B cell (primary cell): Measurements from ENCODE around the gene COX20.

Experiments used
- EZH2 ChIP-seq: IDR thresholded peaks from 2 replicates; pipeline ENCODE4 v1.6.1; 2012; ENCODE audit warnings: borderline replicate concordance, low read depth, mild to moderate bottlenecking, moderate library complexity, low read length; ENCODE audit not compliant: insufficient read depth, poor library complexity, severe bottlenecking
- TF ChIP-seq, protein P1 (sequence below): fragments of 200-600 bp; IDR thresholded peaks from one replicate; pipeline ENCODE4 v1.8.0; 2022; ENCODE audit warnings: antibody characterized with exemption, mild to moderate bottlenecking

- TF ChIP-seq, protein P1, sequence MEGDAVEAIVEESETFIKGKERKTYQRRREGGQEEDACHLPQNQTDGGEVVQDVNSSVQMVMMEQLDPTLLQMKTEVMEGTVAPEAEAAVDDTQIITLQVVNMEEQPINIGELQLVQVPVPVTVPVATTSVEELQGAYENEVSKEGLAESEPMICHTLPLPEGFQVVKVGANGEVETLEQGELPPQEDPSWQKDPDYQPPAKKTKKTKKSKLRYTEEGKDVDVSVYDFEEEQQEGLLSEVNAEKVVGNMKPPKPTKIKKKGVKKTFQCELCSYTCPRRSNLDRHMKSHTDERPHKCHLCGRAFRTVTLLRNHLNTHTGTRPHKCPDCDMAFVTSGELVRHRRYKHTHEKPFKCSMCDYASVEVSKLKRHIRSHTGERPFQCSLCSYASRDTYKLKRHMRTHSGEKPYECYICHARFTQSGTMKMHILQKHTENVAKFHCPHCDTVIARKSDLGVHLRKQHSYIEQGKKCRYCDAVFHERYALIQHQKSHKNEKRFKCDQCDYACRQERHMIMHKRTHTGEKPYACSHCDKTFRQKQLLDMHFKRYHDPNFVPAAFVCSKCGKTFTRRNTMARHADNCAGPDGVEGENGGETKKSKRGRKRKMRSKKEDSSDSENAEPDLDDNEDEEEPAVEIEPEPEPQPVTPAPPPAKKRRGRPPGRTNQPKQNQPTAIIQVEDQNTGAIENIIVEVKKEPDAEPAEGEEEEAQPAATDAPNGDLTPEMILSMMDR: no peak
- TF ChIP-seq EZH2: no peak
Observed at GRCh38 chr1:244804841-244805240, 30.6 kb upstream of the COX20 start.
